Measurements from ENCODE around the gene SUPV3L1.
A peak's percentile ranks its signal among the peaks of the same experiment; 100 is the strongest.

Gene SUPV3L1

DNA sequence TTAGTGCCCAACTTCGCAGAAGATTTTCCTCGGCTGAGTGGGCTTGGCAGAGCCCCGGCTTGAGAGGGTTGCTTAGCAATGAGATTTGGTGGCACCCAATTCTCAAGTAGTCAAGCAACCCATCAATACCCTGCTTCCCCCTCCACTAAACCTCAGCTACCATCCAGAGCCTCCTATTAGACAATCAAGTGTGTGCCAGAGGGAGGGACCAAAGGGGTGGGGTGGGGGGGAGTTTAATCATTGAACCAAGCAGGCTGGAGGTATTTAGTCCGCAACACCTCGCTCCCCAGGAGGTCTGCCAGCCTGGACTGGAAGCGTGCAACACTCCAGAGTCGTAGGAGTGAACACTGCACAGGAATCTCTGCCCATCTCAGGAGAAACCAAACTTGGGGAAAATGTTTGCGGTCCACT lies 40.0 kb downstream of the SUPV3L1 start, which contains the start of gene HKDC1:
TSS of gene HKDC1 (plus strand) at position 292 of the 411 bp plus-strand sequence. CDS start at position 396, 104 bp downstream.
- H3K9me3 ChIP-seq (ENCODE audit: control insufficient read depth, low read length), result no peaks in the 10 kb centered on the region
- no peak for DNase-seq (ENCODE audit: low read depth)
- H3K4me1 ChIP-seq (ENCODE audit: control insufficient read depth, insufficient read depth, low read length), result peaks cover 14% of the 10 kb centered on the region
- H3K36me3 ChIP-seq (ENCODE audit: control insufficient read depth, insufficient read depth, low read length, severe bottlenecking), result no peaks in the 10 kb centered on the region
- no peak within 1 kb of the TSS for H3K4me3 ChIP-seq (ENCODE audit: low read length)
- H3K27me3 ChIP-seq (replicated peaks; ENCODE audit: control insufficient read depth, insufficient read depth, low read length), result no peaks in the 10 kb centered on the region
- no peak within 1 kb of the TSS for H3K9ac ChIP-seq (ENCODE audit: low read length)

DNA sequence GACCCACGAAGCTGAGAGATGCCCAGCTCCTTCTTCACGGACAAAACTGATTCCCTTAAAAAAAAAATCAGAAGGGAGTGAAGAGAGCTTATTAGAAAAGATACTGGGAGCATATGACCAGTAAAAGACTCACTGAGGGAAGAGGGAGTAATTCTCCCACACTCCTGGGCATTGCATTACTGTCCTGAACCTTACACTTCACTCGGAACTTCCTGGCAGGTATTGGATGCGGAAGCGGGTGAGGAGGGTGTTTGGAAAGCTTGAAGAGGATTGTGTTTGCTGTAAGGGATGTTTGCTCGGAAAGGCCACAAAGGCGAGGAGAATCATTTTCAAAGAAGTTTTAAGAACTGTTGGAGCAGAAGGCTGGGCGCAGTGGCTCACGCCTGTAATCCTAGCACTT lies 40.5 kb downstream of the SUPV3L1 start:
- Histone ChIP-seq H3K36me3 (ENCODE audit: control insufficient read depth, insufficient read depth, low read length, severe bottlenecking) (no peaks in the 10 kb centered on the region), H3K9ac (ENCODE audit: low read length) (no peak overlapping the region), H3K9me3 (ENCODE audit: control insufficient read depth, low read length) (no peaks in the 10 kb centered on the region), H3K4me3 (ENCODE audit: low read length) (no peak overlapping the region), H3K27me3 (replicated peaks; ENCODE audit: control insufficient read depth, insufficient read depth, low read length) (no peaks in the 10 kb centered on the region), H3K4me1 (ENCODE audit: control insufficient read depth, insufficient read depth, low read length) (peaks cover 14% of the 10 kb centered on the region)
- no peak for DNase-seq (ENCODE audit: low read depth)

DNA sequence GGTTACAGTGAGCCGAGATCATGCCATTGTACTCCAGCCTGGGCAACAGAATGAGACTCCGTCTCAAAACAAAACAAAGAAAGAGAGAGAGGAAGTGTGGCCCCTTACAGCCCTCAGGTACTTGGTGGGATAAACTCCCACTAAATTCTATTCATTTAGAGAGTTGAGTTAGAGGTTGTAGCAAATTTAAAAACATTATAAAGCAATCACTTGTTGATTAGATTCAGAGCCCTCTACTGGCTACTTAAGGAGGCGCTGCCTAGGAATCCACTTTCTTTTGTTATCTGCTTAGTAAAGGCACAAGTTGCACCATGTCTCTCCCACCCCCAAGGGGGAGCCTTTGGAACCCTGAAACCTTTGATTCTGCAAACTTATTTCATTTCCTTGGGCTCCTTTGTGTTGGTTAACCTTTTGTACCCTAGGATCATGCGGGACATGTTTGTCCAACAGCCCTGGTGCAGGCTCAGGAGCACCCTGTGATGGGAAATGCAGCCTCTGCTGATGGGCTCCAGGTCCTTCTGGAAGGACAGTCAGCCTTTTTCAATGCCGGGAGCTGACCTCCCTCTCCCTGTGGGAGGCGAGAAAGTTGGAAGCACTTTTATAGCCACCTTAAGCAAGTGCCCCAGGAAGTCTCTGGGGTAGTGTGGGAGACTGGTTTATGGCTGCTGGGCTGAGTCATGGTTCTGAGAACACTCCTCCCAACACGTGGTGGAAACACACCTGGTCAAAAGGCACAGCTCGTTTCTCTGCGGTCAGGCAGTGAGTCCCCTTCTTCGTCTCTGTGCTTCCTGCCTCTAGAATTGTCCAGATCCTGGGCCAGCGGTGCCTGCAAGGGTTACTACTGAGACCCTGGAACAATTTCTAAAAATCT lies 42.4 kb downstream of the SUPV3L1 start:
- H3K4me1 ChIP-seq (ENCODE audit: control insufficient read depth, insufficient read depth, low read length), result peaks cover 7% of the 10 kb centered on the region
- DNase-seq (ENCODE audit: low read depth), result peak; percentile 80
- H3K4me3 ChIP-seq (ENCODE audit: low read length), result no peak overlapping the region
- no peaks in the 10 kb centered on the region for H3K36me3 ChIP-seq (ENCODE audit: control insufficient read depth, insufficient read depth, low read length, severe bottlenecking)
- H3K9me3 ChIP-seq (ENCODE audit: control insufficient read depth, low read length), result no peaks in the 10 kb centered on the region
- no peaks in the 10 kb centered on the region for H3K27me3 ChIP-seq (replicated peaks; ENCODE audit: control insufficient read depth, insufficient read depth, low read length)
- no peak overlapping the region for H3K9ac ChIP-seq (ENCODE audit: low read length)

DNA sequence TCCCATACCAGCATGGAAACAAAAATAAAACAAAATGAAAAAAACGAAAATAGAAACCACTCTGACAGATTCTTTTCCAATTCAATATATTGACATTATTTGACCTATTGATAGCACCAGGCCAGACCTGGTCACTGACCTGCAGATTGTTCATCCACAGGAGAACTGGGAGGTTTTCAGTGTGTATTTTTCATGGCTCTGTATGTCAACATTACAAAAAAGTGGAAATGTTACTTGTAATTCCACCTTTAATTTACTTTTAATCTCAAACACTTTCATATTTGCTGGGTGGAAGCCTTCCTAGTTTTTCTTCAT lies 43.0 kb downstream of the SUPV3L1 start:
- Histone ChIP-seq H3K9ac (ENCODE audit: low read length) (no peak overlapping the region), H3K36me3 (ENCODE audit: control insufficient read depth, insufficient read depth, low read length, severe bottlenecking) (no peaks in the 10 kb centered on the region), H3K4me1 (ENCODE audit: control insufficient read depth, insufficient read depth, low read length) (peaks cover 6% of the 10 kb centered on the region), H3K9me3 (ENCODE audit: control insufficient read depth, low read length) (no peaks in the 10 kb centered on the region), H3K27me3 (replicated peaks; ENCODE audit: control insufficient read depth, insufficient read depth, low read length) (no peaks in the 10 kb centered on the region), H3K4me3 (ENCODE audit: low read length) (no peak overlapping the region)
- DNase-seq (ENCODE audit: low read depth), result no peak

DNA sequence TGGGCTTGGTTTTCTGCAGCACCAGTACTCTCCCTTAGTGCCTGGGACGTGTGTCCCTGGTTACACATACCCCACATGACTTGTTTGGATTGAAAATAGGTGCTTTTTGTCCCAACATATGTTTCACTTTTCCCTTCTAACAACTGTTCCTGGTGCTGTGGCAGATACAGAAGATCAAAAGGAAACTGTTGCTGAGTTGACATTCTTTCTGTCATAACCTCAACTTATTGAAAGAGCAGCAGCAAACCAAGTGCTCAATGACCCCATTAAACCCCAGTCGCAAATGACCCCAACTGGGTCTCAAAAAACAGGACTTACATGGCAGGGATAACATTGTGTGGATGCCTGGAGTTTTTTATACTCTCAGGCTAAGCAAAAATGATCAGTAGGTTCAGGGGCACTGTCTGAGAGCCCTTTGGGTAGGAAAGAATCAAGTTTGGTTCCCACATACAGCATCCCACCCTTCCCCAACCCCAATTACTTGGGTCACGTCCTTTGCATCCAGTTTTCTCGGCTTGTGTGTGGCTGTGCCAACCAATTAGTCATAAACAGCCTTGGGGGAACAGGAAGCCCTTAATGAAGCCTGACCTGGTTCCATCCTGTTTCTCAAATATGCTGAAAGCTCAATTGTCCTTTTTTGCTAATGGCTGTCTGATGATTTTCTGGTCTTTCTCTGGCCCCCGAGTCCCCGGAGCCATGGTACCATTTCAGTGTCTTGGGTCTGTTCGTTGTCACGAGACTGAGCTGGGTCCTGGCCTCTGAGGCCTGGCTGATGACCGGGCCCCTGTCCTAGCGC lies 45.0 kb downstream of the SUPV3L1 start:
- Histone ChIP-seq H3K9me3 (ENCODE audit: control insufficient read depth, low read length) (no peaks in the 10 kb centered on the region), H3K27me3 (replicated peaks; ENCODE audit: control insufficient read depth, insufficient read depth, low read length) (no peaks in the 10 kb centered on the region), H3K4me3 (ENCODE audit: low read length) (no peak overlapping the region), H3K9ac (ENCODE audit: low read length) (no peak overlapping the region), H3K36me3 (ENCODE audit: control insufficient read depth, insufficient read depth, low read length, severe bottlenecking) (no peaks in the 10 kb centered on the region), H3K4me1 (ENCODE audit: control insufficient read depth, insufficient read depth, low read length) (peaks cover 11% of the 10 kb centered on the region)
- peak; percentile 26 for DNase-seq (ENCODE audit: low read depth)

DNA sequence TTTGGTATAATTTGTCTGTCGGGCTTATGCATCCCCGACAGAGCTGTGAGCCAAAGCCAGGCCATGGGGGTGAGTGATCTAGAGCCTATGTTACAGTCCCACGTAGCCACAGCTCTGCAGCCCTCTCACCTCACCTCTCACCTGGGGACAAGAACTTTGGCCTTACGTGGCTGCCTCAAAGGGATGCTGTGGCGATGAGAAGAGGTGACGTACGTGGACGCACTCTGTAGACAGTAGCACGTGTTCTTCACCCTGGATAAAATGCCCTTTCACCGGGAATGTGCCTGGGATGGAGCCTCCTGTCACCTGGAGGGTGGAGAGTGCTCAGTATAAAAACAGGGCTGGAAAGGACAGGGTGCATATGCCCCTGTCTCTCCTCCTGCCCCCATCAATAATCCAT lies 45.6 kb downstream of the SUPV3L1 start:
- no peak for DNase-seq (ENCODE audit: low read depth)

DNA sequence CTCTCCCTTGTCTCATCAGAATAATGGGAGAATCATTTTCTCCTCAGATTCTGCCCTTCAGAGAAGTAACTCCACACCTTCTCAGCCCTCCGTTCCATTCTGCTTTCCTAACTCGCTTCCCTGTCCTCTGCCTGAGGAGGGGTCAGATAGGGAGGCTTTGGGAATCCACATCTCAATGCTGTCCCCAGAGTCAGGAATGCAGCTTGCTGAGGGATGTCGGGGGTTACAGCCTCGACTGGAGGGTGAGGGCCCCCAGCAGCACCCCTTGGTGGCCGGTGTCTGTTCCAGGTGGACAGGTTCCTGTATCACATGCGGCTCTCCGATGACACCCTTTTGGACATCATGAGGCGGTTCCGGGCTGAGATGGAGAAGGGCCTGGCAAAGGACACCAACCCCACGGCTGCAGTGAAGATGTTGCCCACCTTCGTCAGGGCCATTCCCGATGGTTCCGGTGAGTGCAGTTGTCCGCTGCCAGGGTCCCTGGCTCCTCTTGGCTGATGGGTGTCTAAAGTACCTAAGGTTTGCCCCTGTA lies 47.0 kb downstream of the SUPV3L1 start:
- no peaks in the 10 kb centered on the region for H3K36me3 ChIP-seq (ENCODE audit: control insufficient read depth, insufficient read depth, low read length, severe bottlenecking)
- peaks cover 11% of the 10 kb centered on the region for H3K4me1 ChIP-seq (ENCODE audit: control insufficient read depth, insufficient read depth, low read length)
- H3K4me3 ChIP-seq (ENCODE audit: low read length), result no peak overlapping the region
- no peak overlapping the region for H3K9ac ChIP-seq (ENCODE audit: low read length)
- no peak for DNase-seq (ENCODE audit: low read depth)
- H3K27me3 ChIP-seq (replicated peaks; ENCODE audit: control insufficient read depth, insufficient read depth, low read length), result no peaks in the 10 kb centered on the region
- H3K9me3 ChIP-seq (ENCODE audit: control insufficient read depth, low read length), result no peaks in the 10 kb centered on the region

More for the DNA sequence above, 45.6 kb downstream of the SUPV3L1 start:
- Histone ChIP-seq H3K36me3 (ENCODE audit: control insufficient read depth, insufficient read depth, low read length, severe bottlenecking) (no peaks in the 10 kb centered on the region), H3K4me1 (ENCODE audit: control insufficient read depth, insufficient read depth, low read length) (peaks cover 11% of the 10 kb centered on the region), H3K27me3 (replicated peaks; ENCODE audit: control insufficient read depth, insufficient read depth, low read length) (no peaks in the 10 kb centered on the region), H3K9ac (ENCODE audit: low read length) (no peak overlapping the region), H3K9me3 (ENCODE audit: control insufficient read depth, low read length) (no peaks in the 10 kb centered on the region), H3K4me3 (ENCODE audit: low read length) (no peak overlapping the region)

DNA sequence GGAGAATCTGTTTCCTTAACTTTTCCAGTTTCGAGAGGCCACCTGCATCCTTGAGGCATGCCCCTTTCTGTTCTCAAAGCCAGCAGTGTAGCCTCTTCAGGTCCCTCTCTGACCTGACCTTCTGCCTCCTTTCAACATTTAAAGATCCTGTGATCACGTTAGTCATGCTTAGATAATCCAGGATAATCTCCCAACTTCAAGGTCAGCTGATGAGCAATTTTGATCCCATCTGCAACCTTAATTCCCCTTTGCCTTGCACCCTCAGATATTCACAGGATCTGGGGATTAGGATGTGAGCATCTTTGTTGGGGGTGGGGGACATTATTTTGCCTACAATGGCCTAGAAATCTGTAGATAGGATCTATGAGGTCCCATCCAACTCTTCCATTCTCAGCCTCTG lies 48.1 kb downstream of the SUPV3L1 start:
- H3K4me1 ChIP-seq (ENCODE audit: control insufficient read depth, insufficient read depth, low read length), result peaks cover 5% of the 10 kb centered on the region
- H3K27me3 ChIP-seq (replicated peaks; ENCODE audit: control insufficient read depth, insufficient read depth, low read length), result no peaks in the 10 kb centered on the region
- no peak for DNase-seq (ENCODE audit: low read depth)
- no peaks in the 10 kb centered on the region for H3K9me3 ChIP-seq (ENCODE audit: control insufficient read depth, low read length)
- H3K4me3 ChIP-seq (ENCODE audit: low read length), result no peak overlapping the region
- no peak overlapping the region for H3K9ac ChIP-seq (ENCODE audit: low read length)
- no peaks in the 10 kb centered on the region for H3K36me3 ChIP-seq (ENCODE audit: control insufficient read depth, insufficient read depth, low read length, severe bottlenecking)

DNA sequence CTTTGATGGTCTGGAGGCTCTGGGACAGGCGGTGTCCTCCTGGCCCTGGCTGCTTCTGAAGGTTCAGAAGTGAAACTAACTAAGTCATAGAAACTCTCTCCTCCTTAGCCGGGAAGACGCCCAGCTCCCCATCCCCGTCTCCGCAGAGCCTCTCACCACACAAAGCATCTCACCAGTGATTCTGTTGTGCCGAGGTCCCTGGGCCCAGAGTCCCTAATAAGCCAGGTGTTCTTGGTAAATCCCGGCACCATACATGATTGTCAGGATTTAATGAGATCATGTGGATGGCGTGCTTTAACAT lies 49.5 kb downstream of the SUPV3L1 start:
- DNase-seq (ENCODE audit: low read depth), result no peak
- Histone ChIP-seq H3K36me3 (ENCODE audit: control insufficient read depth, insufficient read depth, low read length, severe bottlenecking) (no peaks in the 10 kb centered on the region), H3K9ac (ENCODE audit: low read length) (no peak overlapping the region), H3K27me3 (replicated peaks; ENCODE audit: control insufficient read depth, insufficient read depth, low read length) (no peaks in the 10 kb centered on the region), H3K4me1 (ENCODE audit: control insufficient read depth, insufficient read depth, low read length) (peaks cover 5% of the 10 kb centered on the region), H3K4me3 (ENCODE audit: low read length) (no peak overlapping the region), H3K9me3 (ENCODE audit: control insufficient read depth, low read length) (no peaks in the 10 kb centered on the region)

DNA sequence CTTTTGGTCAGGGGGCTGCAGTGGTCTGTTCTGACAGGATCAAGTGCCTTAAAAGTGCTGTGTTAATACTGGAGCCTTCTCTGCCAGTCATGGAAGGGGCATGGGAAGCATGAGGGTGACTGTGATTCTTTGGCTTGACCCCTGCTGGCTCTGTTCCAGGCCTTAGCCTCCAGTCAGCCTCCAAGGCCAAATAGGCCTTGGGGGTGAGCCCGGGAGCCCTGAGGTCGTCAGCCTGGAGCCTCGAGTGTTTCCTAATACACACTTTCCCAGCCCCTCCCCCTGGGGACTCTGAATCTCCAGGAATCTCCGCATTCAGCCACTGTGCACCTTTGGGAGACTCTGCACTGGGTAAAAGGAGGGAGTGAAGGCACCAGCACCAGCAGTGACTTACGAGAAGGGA lies 50.1 kb downstream of the SUPV3L1 start:
- H3K4me3 ChIP-seq (ENCODE audit: low read length), result no peak overlapping the region
- no peak overlapping the region for H3K9ac ChIP-seq (ENCODE audit: low read length)

DNA sequence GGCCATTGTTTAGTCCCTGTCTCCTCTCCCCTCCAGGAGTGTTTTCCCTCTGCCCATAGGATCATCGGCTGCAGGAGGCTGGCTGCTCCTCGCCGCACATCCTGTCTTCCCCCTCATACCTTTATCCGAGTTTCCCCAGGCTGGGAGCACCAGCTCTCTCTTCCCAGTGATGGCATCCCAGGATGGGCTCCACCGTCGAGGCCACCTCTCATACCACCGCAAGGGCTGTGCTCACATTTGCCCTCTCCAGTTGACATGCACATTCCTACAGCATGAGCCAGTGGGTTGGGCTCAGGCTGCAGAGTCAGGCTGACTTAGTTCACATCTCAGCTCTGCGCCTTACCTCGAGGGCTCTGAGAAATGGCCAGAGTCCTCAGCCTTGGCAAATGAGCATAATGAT lies 52.2 kb downstream of the SUPV3L1 start:
- no peaks in the 10 kb centered on the region for H3K36me3 ChIP-seq (ENCODE audit: control insufficient read depth, insufficient read depth, low read length, severe bottlenecking)
- no peaks in the 10 kb centered on the region for H3K27me3 ChIP-seq (replicated peaks; ENCODE audit: control insufficient read depth, insufficient read depth, low read length)
- peak; percentile 72 for DNase-seq (ENCODE audit: low read depth)
- H3K9ac ChIP-seq (ENCODE audit: low read length), result no peak overlapping the region
- H3K4me1 ChIP-seq (ENCODE audit: control insufficient read depth, insufficient read depth, low read length), result peaks cover 5% of the 10 kb centered on the region
- no peaks in the 10 kb centered on the region for H3K9me3 ChIP-seq (ENCODE audit: control insufficient read depth, low read length)
- no peak overlapping the region for H3K4me3 ChIP-seq (ENCODE audit: low read length)

More for the DNA sequence above, 50.1 kb downstream of the SUPV3L1 start:
- Histone ChIP-seq H3K9me3 (ENCODE audit: control insufficient read depth, low read length) (no peaks in the 10 kb centered on the region), H3K36me3 (ENCODE audit: control insufficient read depth, insufficient read depth, low read length, severe bottlenecking) (no peaks in the 10 kb centered on the region), H3K27me3 (replicated peaks; ENCODE audit: control insufficient read depth, insufficient read depth, low read length) (no peaks in the 10 kb centered on the region), H3K4me1 (ENCODE audit: control insufficient read depth, insufficient read depth, low read length) (peaks cover 5% of the 10 kb centered on the region)
- no peak for DNase-seq (ENCODE audit: low read depth)

All from adipocyte (in vitro differentiated cells).